Testis (tissue), 2 donors: Measurements from ENCODE around the gene INPP5K.

Experiments
- CTCF ChIP-seq, 3 experiments: fragments of 450-650 bp in 2 of 3; fragments of 200-600 bp in 1 of 3; sonication (generic) in 1 of 3; IDR thresholded peaks; one replicate each; pipeline ENCODE4 v1.5.1; 2016 to 2019; ENCODE audit warnings: antibody characterized with exemption in 3 of 3, mild to moderate bottlenecking in 2 of 3, moderate library complexity in 1 of 3
- POLR2A ChIP-seq: fragments of 450-650 bp; IDR thresholded peaks from one replicate; pipeline ENCODE4 v1.6.1; 2017; ENCODE audit warnings: antibody characterized with exemption, mild to moderate bottlenecking, moderate library complexity

GRCh38 chr17:1446201-1446600 is 70.2 kb downstream of the INPP5K start:
- TF ChIP-seq CTCF (IDR thresholded peaks at IDR 0.05): no peak
- no peak for TF ChIP-seq POLR2A
